HepG2 (cell line): ENCODE results near the gene HLF. TPM values are rescaled to one million over a fixed set of nuclear protein-coding genes. Genes with fewer than 3 reads are reported as not detected.

Experiments
- ATAC-seq: fragments of 200-7000 bp; cut with Tn5 transposase; 3 replicates; pipeline ENCODE4 v1.9.1; 2020; ENCODE audit warnings: mild to moderate bottlenecking, moderate library complexity
- BruUV-seq: library from RNA; stranded (reverse); fragments of 400-500 nt; replicated peaks from 2 replicates; lab custom pipeline; 2021; lab: Mats Ljungman, UMichigan
- CTCF ChIA-PET: fragments of 300-600 bp; formaldehyde crosslinking; extraction: SDS; loops from one replicate; lab custom pipeline; 2021; ENCODE audit warnings: low total read pairs, inconsistent platforms, low intra/inter-chr PET ratio; lab: Yijun Ruan, JAX
- POLR2A ChIA-PET: fragments of 350-600 bp; sonication (Branson Sonifier 250); formaldehyde crosslinking; loops from one replicate; lab custom pipeline; 2020; ENCODE audit warnings: antibody characterized with exemption, inconsistent platforms; lab: Yijun Ruan, JAX
- DNase-seq: peaks from one replicate; pipeline ENCODE4 v3.0.0-alpha.2; 2015; ENCODE audit warnings: low spot score
- FAIRE-seq: peaks from 3 replicates; lab custom pipeline; 2011; peaks lifted over from hg19 to GRCh38; lab: Jason Lieb, UNC
- H2AFZ ChIP-seq: one replicate; pipeline ENCODE4 v1.6.1; 2011; ENCODE audit warnings: low read length, inconsistent platforms
- H3K27ac ChIP-seq: fragments of 300-600 bp; 3 replicates; pipeline ENCODE4 v1.8.0; 2011; ENCODE audit warnings: mixed run types, mild to moderate bottlenecking, mixed read lengths, low read length, inconsistent platforms; ENCODE audit not compliant: insufficient read depth; ENCODE audit errors: extremely low read length
- H3K27me3 ChIP-seq, 2 experiments: fragments of 200-600 bp in 1 of 2; 2 replicates in 1 of 2; 3 replicates in 1 of 2; pipeline versions ENCODE4 v1.6.0 to v1.8.0; 2011; ENCODE audit warnings: low read length in 2 of 2, mild to moderate bottlenecking in 2 of 2, moderate library complexity in 2 of 2, inconsistent platforms in 1 of 2; ENCODE audit not compliant: insufficient read depth in 2 of 2, control insufficient read depth in 1 of 2
- H3K36me3 ChIP-seq, 2 experiments: fragments of 200-600 bp in 1 of 2; replicated peaks in 1 of 2; 2 replicates in 1 of 2; 3 replicates in 1 of 2; pipeline versions ENCODE4 v1.5.1 to v1.8.0; 2011; ENCODE audit warnings: low read length in 2 of 2, inconsistent platforms in 1 of 2; ENCODE audit not compliant: insufficient read depth in 2 of 2, control insufficient read depth in 1 of 2
- H3K4me1 ChIP-seq: 2 replicates; pipeline ENCODE4 v1.5.1; 2012; ENCODE audit warnings: low read length, inconsistent platforms; ENCODE audit not compliant: insufficient read depth
- H3K4me2 ChIP-seq: 2 replicates; pipeline ENCODE4 v1.6.0; 2011; ENCODE audit warnings: low read depth, low read length, inconsistent platforms
- H3K4me3 ChIP-seq, 3 experiments: fragments of 200-600 bp in 1 of 3; sonication (generic), shearing (Covaris generic) in 1 of 3; replicated peaks in 1 of 3; 2 replicates each; pipeline ENCODE4 v1.5.1; 2011 to 2016; ENCODE audit warnings: low read length in 3 of 3, inconsistent platforms in 2 of 3, low read depth in 2 of 3, mild to moderate bottlenecking in 2 of 3, control low read depth in 1 of 3, mixed read lengths in 1 of 3; ENCODE audit not compliant: insufficient read depth in 1 of 3
- H3K79me2 ChIP-seq: one replicate; pipeline ENCODE4 v1.6.1; 2011; ENCODE audit warnings: low read length, inconsistent platforms; ENCODE audit not compliant: insufficient read depth
- H3K9ac ChIP-seq: 2 replicates; pipeline ENCODE4 v1.6.0; 2011; ENCODE audit warnings: mild to moderate bottlenecking, low read depth, low read length, inconsistent platforms; ENCODE audit not compliant: insufficient read depth
- H3K9me3 ChIP-seq: 2 replicates; pipeline ENCODE4 v1.5.1; 2012; ENCODE audit warnings: mild to moderate bottlenecking, low read length
- H4K20me1 ChIP-seq: 2 replicates; pipeline ENCODE4 v1.6.0; 2011; ENCODE audit warnings: inconsistent platforms, mild to moderate bottlenecking, low read length, moderate library complexity; ENCODE audit not compliant: insufficient read depth
- PAF1 ChIP-seq: IDR thresholded peaks from 2 replicates; pipeline ENCODE4 v1.6.1; 2016; ENCODE audit warnings: missing genetic modification reagents, missing compliant biosample characterization
- ZFP62 ChIP-seq: sonication (generic); formaldehyde crosslinking; IDR thresholded peaks from 2 replicates; pipeline ENCODE4 v1.4.0; 2020; ENCODE audit warnings: missing genetic modification reagents
- ZNF709 ChIP-seq: sonication (generic); formaldehyde crosslinking; IDR thresholded peaks from 2 replicates; pipeline ENCODE4 v1.5.0; 2020; ENCODE audit warnings: mild to moderate bottlenecking, missing genetic modification reagents
- ZSCAN25 ChIP-seq: sonication (generic); formaldehyde crosslinking; IDR thresholded peaks from 2 replicates; pipeline ENCODE4 v1.8.0; 2022; ENCODE audit warnings: mild to moderate bottlenecking, missing genetic modification reagents
- WGBS: methylation state at CpG from one replicate; pipeline ENCODE4 v1.1.6; 2017; ENCODE audit warnings: low lambda C conversion rate; 5-methylcytosine and 5-hydroxymethylcytosine counted together
- in situ Hi-C: cut with HindIII; loops from 2 replicates; pipeline ENCODE4 v1.10.0; 2017; ENCODE audit warnings: low pct_unique_long_range_greater_than_20kb; ENCODE audit not compliant: extremely low pct_ligation_motif_present
- intact Hi-C: fragments of 100-400 bp; cut with micrococcal nuclease; formaldehyde crosslinking; loops from one replicate; pipeline ENCODE4 v1.10.0; 2022; ENCODE audit not compliant: unreplicated experiment
- polyA plus RNA-seq, 8 experiments: library from polyadenylated mRNA; depleted of rRNA in 3 of 8; stranded (reverse) in 7 of 8; unstranded in 1 of 8; fragments of >200 nt; fragmentation: Illumina TruSeq in 4 of 8; extraction: Trizol in 4 of 8; gene quantifications; 2 replicates each; pipeline versions ENCODE4 v1.2.1 to v1.2.3, GENCODE V29; 2011 to 2016; ENCODE audit warnings: low read depth in 4 of 8, missing spikeins in 1 of 8, mixed read lengths in 1 of 8; ENCODE audit not compliant: insufficient read depth in 1 of 8
- total RNA-seq, 5 experiments: library from RNA; depleted of rRNA; stranded (reverse); fragments of >200 nt; fragmentation: Illumina TruSeq; extraction: Trizol; gene quantifications; 2 replicates each; pipeline ENCODE4 v1.2.3, GENCODE V29; 2016; ENCODE audit warnings: low read depth in 1 of 5
- TF ChIP-seq, protein P1 (sequence below): sonication (generic); formaldehyde crosslinking; IDR thresholded peaks from 2 replicates; pipeline ENCODE4 v1.4.0; 2020; ENCODE audit warnings: missing genetic modification reagents
- TF ChIP-seq, protein P2 (sequence below): sonication (generic); formaldehyde crosslinking; conservative IDR thresholded peaks from 2 replicates; pipeline ENCODE4 v1.8.1; 2023; ENCODE audit warnings: missing genetic modification reagents
- TF ChIP-seq, protein P3 (sequence below), 2 experiments: sonication (generic) in 1 of 2; formaldehyde crosslinking in 1 of 2; IDR thresholded peaks; 2 replicates each; pipeline versions ENCODE4 v1.6.1 to v1.9.0; 2014 to 2022; ENCODE audit warnings: antibody characterized with exemption in 1 of 2, borderline replicate concordance in 1 of 2, inconsistent platforms in 1 of 2, low read depth in 1 of 2, missing genetic modification reagents in 1 of 2

The HLF gene
- total and polyA plus RNA-seq, 2 of the 13 experiments (the other 11 are each of a cell fraction or from before 2014, with no cell fraction given): 202 to 346 TPM

DNA sequence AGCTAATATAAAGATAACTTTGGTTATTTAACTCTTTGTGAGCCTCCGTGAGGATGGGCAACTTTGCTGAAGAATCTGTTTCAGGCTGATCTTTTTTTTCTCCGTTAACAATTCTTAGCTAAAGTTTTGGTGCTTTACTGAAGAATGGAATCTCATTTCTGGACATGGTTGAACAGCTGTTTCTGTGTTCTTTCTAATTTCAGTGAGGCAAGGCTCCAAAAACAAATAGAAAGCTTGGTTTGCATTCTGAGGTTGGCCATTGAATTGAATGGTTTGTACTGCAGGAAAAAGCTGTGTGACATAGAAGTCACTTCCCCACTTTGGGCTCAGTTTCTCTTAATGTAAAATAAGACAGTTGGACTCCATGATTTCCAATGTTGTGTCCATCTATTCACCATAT, 22.3 kb upstream of the HLF start (continued):
- TF ChIP-seq, protein P1, sequence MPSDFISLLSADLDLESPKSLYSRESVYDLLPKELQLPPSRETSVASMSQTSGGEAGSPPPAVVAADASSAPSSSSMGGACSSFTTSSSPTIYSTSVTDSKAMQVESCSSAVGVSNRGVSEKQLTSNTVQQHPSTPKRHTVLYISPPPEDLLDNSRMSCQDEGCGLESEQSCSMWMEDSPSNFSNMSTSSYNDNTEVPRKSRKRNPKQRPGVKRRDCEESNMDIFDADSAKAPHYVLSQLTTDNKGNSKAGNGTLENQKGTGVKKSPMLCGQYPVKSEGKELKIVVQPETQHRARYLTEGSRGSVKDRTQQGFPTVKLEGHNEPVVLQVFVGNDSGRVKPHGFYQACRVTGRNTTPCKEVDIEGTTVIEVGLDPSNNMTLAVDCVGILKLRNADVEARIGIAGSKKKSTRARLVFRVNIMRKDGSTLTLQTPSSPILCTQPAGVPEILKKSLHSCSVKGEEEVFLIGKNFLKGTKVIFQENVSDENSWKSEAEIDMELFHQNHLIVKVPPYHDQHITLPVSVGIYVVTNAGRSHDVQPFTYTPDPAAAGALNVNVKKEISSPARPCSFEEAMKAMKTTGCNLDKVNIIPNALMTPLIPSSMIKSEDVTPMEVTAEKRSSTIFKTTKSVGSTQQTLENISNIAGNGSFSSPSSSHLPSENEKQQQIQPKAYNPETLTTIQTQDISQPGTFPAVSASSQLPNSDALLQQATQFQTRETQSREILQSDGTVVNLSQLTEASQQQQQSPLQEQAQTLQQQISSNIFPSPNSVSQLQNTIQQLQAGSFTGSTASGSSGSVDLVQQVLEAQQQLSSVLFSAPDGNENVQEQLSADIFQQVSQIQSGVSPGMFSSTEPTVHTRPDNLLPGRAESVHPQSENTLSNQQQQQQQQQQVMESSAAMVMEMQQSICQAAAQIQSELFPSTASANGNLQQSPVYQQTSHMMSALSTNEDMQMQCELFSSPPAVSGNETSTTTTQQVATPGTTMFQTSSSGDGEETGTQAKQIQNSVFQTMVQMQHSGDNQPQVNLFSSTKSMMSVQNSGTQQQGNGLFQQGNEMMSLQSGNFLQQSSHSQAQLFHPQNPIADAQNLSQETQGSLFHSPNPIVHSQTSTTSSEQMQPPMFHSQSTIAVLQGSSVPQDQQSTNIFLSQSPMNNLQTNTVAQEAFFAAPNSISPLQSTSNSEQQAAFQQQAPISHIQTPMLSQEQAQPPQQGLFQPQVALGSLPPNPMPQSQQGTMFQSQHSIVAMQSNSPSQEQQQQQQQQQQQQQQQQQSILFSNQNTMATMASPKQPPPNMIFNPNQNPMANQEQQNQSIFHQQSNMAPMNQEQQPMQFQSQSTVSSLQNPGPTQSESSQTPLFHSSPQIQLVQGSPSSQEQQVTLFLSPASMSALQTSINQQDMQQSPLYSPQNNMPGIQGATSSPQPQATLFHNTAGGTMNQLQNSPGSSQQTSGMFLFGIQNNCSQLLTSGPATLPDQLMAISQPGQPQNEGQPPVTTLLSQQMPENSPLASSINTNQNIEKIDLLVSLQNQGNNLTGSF (CRISPR knock-in tag): no peak

DNA sequence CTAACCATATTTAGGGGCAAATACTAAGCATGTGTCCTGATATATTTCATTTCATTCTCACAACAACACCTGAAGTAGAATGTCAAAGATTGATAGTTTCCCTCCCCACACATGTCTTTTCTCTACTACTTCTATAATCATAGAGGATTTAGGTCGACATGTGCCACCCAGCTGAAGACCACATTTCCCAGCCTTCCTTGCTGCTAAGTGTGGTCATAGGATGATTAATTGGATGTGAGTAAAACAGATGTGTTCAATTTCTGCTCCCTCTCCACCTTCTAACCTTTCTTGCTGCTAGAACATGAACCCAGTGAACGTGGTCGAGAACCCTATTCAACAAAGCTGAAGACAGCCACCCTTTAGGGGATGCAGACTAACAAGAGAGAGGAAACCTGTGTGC, 18.8 kb upstream of the HLF start:
- CTCF ChIA-PET: no interaction called here

More for the DNA sequence above, 18.8 kb upstream of the HLF start:
- no peak overlapping the region for H3K9ac ChIP-seq
- no peak for FAIRE-seq
- no TSS peak for BruUV-seq
- H2AFZ ChIP-seq: no peak overlapping the region
- intact Hi-C loops: no loop called here
- H3K9me3 ChIP-seq: peaks cover 6% of the 10 kb centered on the region
- POLR2A ChIA-PET: no interaction called here
- no peak for DNase-seq
- no peak overlapping the region for H3K27ac ChIP-seq
- TF ChIP-seq, protein P2, sequence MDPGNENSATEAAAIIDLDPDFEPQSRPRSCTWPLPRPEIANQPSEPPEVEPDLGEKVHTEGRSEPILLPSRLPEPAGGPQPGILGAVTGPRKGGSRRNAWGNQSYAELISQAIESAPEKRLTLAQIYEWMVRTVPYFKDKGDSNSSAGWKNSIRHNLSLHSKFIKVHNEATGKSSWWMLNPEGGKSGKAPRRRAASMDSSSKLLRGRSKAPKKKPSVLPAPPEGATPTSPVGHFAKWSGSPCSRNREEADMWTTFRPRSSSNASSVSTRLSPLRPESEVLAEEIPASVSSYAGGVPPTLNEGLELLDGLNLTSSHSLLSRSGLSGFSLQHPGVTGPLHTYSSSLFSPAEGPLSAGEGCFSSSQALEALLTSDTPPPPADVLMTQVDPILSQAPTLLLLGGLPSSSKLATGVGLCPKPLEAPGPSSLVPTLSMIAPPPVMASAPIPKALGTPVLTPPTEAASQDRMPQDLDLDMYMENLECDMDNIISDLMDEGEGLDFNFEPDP (CRISPR knock-in tag): no peak
- TF ChIP-seq PAF1: no peak
- no peak for TF ChIP-seq ZSCAN25
- TF ChIP-seq, protein P3, sequence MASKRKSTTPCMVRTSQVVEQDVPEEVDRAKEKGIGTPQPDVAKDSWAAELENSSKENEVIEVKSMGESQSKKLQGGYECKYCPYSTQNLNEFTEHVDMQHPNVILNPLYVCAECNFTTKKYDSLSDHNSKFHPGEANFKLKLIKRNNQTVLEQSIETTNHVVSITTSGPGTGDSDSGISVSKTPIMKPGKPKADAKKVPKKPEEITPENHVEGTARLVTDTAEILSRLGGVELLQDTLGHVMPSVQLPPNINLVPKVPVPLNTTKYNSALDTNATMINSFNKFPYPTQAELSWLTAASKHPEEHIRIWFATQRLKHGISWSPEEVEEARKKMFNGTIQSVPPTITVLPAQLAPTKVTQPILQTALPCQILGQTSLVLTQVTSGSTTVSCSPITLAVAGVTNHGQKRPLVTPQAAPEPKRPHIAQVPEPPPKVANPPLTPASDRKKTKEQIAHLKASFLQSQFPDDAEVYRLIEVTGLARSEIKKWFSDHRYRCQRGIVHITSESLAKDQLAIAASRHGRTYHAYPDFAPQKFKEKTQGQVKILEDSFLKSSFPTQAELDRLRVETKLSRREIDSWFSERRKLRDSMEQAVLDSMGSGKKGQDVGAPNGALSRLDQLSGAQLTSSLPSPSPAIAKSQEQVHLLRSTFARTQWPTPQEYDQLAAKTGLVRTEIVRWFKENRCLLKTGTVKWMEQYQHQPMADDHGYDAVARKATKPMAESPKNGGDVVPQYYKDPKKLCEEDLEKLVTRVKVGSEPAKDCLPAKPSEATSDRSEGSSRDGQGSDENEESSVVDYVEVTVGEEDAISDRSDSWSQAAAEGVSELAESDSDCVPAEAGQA (IDR thresholded peaks at IDR 0.05; ENCODE audit: low read depth): no peak
- TF ChIP-seq, protein P3 (CRISPR knock-in tag; IDR thresholded peaks at IDR 0.05; ENCODE audit: borderline replicate concordance): no peak
- no peak for TF ChIP-seq ZFP62 (CRISPR knock-in tag)
- TF ChIP-seq ZNF709: no peak
- H3K4me3 ChIP-seq: no peak overlapping the region
- no peaks in the 10 kb centered on the region for H3K27me3 ChIP-seq
- peaks cover 7% of the 10 kb centered on the region for H3K4me1 ChIP-seq
- WGBS: 44% methylated on average over 3 of the region's 3 CpGs
- H3K4me2 ChIP-seq: no peak overlapping the region
- no peaks in the 10 kb centered on the region for H3K36me3 ChIP-seq
- in situ Hi-C loops: no loop called here
- no peaks in the 10 kb centered on the region for H3K79me2 ChIP-seq
- H4K20me1 ChIP-seq: no peaks in the 10 kb centered on the region
- ATAC-seq: no peak
